Liver (tissue), 9 donors: ENCODE measurements around the gene CLPTM1. TPM values are rescaled to one million over a fixed set of nuclear protein-coding genes. Genes with fewer than 3 reads are reported as not detected.
"Not testable (repeated sequence)": the region's sequence is repeated elsewhere in the genome, so short reads cannot be mapped to it uniquely, and the experiment has no call there.

Source experiments
- DNase-seq: peaks from one replicate; pipeline ENCODE4 v3.0.0-alpha.2; 2017; ENCODE audit warnings: low spot score
- H3K27ac ChIP-seq, 2 donors: one replicate each; pipeline ENCODE4 v1.7.0; 2013; ENCODE audit warnings: inconsistent platforms in 2 of 2, low read length in 2 of 2, control low read depth in 1 of 2, low read depth in 1 of 2, mild to moderate bottlenecking in 1 of 2
- H3K27me3 ChIP-seq, 4 donors: one replicate each; pipeline versions ENCODE4 v1.6.1 to v1.7.0; 2013; ENCODE audit warnings: low read length in 3 of 4, inconsistent platforms in 1 of 4, mild to moderate bottlenecking in 1 of 4, moderate library complexity in 1 of 4; ENCODE audit not compliant: control insufficient read depth in 4 of 4, insufficient read depth in 4 of 4
- H3K36me3 ChIP-seq, 4 donors: one replicate each; pipeline versions ENCODE4 v1.6.1 to v1.7.0; 2013; ENCODE audit warnings: low read length in 3 of 4, mild to moderate bottlenecking in 3 of 4, low read depth in 1 of 4, moderate library complexity in 1 of 4; ENCODE audit not compliant: control insufficient read depth in 4 of 4, insufficient read depth in 3 of 4
- H3K4me1 ChIP-seq, 4 donors: one replicate each; pipeline versions ENCODE4 v1.6.1 to v1.7.0; 2013; ENCODE audit warnings: low read length in 3 of 4, mild to moderate bottlenecking in 3 of 4, moderate library complexity in 1 of 4; ENCODE audit not compliant: control insufficient read depth in 4 of 4, insufficient read depth in 4 of 4
- H3K4me3 ChIP-seq, 3 donors: one replicate each; pipeline versions ENCODE4 v1.6.1 to v1.7.0; 2013; ENCODE audit warnings: low read length in 3 of 3, control low read depth in 1 of 3, low read depth in 1 of 3, mild to moderate bottlenecking in 1 of 3
- H3K9ac ChIP-seq, 2 donors: one replicate each; pipeline ENCODE4 v1.7.0; 2013; ENCODE audit warnings: low read length in 2 of 2, mild to moderate bottlenecking in 2 of 2, moderate library complexity in 2 of 2, control low read depth in 1 of 2, low read depth in 1 of 2
- H3K9me3 ChIP-seq, 4 donors: one replicate each; pipeline versions ENCODE4 v1.6.1 to v1.7.0; 2013; ENCODE audit warnings: low read length in 3 of 4; ENCODE audit not compliant: control insufficient read depth in 4 of 4
- EGR1 ChIP-seq, 2 donors: IDR thresholded peaks; 2 replicates each; pipeline ENCODE4 v1.6.1; 2016 to 2018; ENCODE audit warnings: antibody characterized with exemption in 2 of 2, low read depth in 2 of 2
- FOXA1 ChIP-seq: IDR thresholded peaks from 2 replicates; pipeline ENCODE4 v1.6.1; 2016; ENCODE audit warnings: antibody characterized with exemption
- FOXA2 ChIP-seq: IDR thresholded peaks from 2 replicates; pipeline ENCODE4 v1.6.1; 2016; ENCODE audit warnings: antibody characterized with exemption
- GABPA ChIP-seq, 2 donors: IDR thresholded peaks in 1 of 2; conservative IDR thresholded peaks in 1 of 2; 2 replicates each; pipeline ENCODE4 v1.6.1; 2016; ENCODE audit warnings: antibody characterized with exemption in 2 of 2, mild to moderate bottlenecking in 1 of 2, moderate library complexity in 1 of 2
- HNF4A ChIP-seq, 2 donors: conservative IDR thresholded peaks; 2 replicates each; pipeline ENCODE4 v1.6.1; 2016; ENCODE audit warnings: antibody characterized with exemption in 2 of 2, mild to moderate bottlenecking in 2 of 2
- HNF4G ChIP-seq: IDR thresholded peaks from 2 replicates; pipeline ENCODE4 v1.6.1; 2016; ENCODE audit warnings: antibody characterized with exemption
- JUND ChIP-seq, 2 donors: IDR thresholded peaks; 2 replicates each; pipeline ENCODE4 v1.6.1; 2016; ENCODE audit warnings: antibody characterized with exemption in 2 of 2
- NR2F2 ChIP-seq: IDR thresholded peaks from 2 replicates; pipeline ENCODE4 v1.6.1; 2016; ENCODE audit warnings: antibody characterized with exemption
- RAD21 ChIP-seq, 2 donors: IDR thresholded peaks; 2 replicates each; pipeline ENCODE4 v1.6.1; 2016; ENCODE audit warnings: antibody characterized with exemption in 2 of 2, mild to moderate bottlenecking in 2 of 2
- RXRA ChIP-seq, 2 donors: IDR thresholded peaks; 2 replicates each; pipeline ENCODE4 v1.6.1; 2017 to 2018; ENCODE audit warnings: antibody characterized with exemption in 2 of 2, mild to moderate bottlenecking in 1 of 2
- SP1 ChIP-seq: IDR thresholded peaks from 2 replicates; pipeline ENCODE4 v1.6.1; 2018; ENCODE audit warnings: antibody characterized with exemption, mild to moderate bottlenecking
- TAF1 ChIP-seq: conservative IDR thresholded peaks from 2 replicates; pipeline ENCODE4 v1.6.1; 2016; ENCODE audit warnings: antibody characterized with exemption, mild to moderate bottlenecking
- YY1 ChIP-seq: IDR thresholded peaks from 2 replicates; pipeline ENCODE4 v1.6.1; 2016; ENCODE audit warnings: antibody characterized with exemption, mild to moderate bottlenecking
- WGBS: extraction: QIAGEN DNeasy Blood & Tissue Kit; methylation state at CpG from one replicate; pipeline ENCODE4 v1.1.7; 2013; 5-methylcytosine and 5-hydroxymethylcytosine counted together
- polyA plus RNA-seq, 2 donors: library from polyadenylated mRNA; stranded (reverse) in 1 of 2; unstranded in 1 of 2; fragments of 200-250 nt in 1 of 2; fragments of >200 nt in 1 of 2; fragmentation: Nextera tagmentation in 1 of 2; extraction: Ambion mirVana in 1 of 2; gene quantifications; one replicate each; pipeline versions ENCODE4 v1.2.1 to v1.2.3, GENCODE V29; 2013 to 2015
- total RNA-seq, 2 donors: library from RNA; depleted of rRNA; stranded (reverse); fragments of >200 nt; gene quantifications; one replicate each; pipeline ENCODE4 v1.2.3, GENCODE V29; 2014
- TF ChIP-seq, protein P1 (sequence below): IDR thresholded peaks from 2 replicates; pipeline ENCODE4 v1.6.1; 2016; ENCODE audit warnings: antibody characterized with exemption, mild to moderate bottlenecking
- TF ChIP-seq, protein P2 (sequence below): IDR thresholded peaks from 2 replicates; pipeline ENCODE4 v1.6.1; 2016; ENCODE audit warnings: antibody characterized with exemption
- TF ChIP-seq, protein P3 (sequence below): IDR thresholded peaks from 2 replicates; pipeline ENCODE4 v1.6.1; 2016; ENCODE audit warnings: antibody characterized with exemption
- TF ChIP-seq, protein P4 (sequence below): fragments of 150-350 bp; IDR thresholded peaks from 2 replicates; pipeline ENCODE4 v1.5.1; 2017; ENCODE audit warnings: improper control_type of control experiment, low read depth, low read length; ENCODE audit not compliant: missing input control
- TF ChIP-seq, protein P5 (sequence below): IDR thresholded peaks from 2 replicates; pipeline ENCODE4 v1.6.1; 2016; ENCODE audit warnings: antibody characterized with exemption
- donor health status: healthy.
- donor health status: healthy.
- donor health status: healthy.
- donor health status: healthy.
- donor health status: healthy.

CLPTM1 gene
- total and polyA plus RNA-seq, 4 donors = 35.8 to 94.5 (median 51.5) TPM

DNA sequence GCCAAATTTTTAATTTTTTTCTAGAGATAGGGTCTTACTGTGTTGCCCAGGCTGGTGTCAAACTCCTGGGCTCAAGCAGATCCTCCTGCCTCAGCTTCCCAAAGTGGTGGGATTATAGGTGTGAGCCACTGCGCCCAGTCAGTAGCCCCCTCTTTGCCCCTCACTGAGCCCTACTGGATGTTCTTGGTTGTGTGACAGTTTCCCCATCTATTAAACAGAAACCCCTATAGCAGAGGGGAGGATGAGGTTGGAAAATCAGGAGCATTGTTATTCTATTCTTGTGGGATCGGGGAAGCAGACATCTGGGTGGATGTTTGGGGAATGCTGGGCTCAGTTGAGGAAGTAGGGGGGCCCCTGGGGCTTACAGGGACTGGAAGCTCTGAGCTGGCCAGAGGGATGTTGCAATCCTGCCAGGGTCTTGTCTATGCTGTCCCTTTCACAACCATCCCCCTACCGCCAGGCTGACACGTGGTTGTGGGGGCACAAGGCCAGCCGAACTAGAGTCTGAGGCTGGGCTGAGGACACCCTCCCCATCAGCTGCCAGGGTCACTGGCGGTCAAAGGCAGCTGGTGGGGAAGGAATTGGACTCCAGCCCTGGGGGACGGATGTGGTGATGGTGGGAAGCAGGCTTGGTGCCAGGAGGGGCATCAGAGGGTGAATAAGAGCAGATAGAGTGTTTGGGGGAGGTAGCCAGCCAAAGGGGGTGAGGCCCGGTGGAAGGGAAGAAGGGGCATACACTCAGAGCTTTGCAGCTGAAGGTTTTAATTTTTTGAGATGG, 29.9 kb upstream of the CLPTM1 start:
- Histone ChIP-seq H3K36me3 (no peaks in the 10 kb centered on the region), H3K27ac (peak overlapping the region; percentile 94 to 95), H3K9me3 (no peaks in the 10 kb centered on the region), H3K9ac (no peak overlapping the region), H3K4me3 (no peak overlapping the region), H3K4me1 (peaks cover 22 to 54% (median 43%) of the 10 kb centered on the region in 4 donors), H3K27me3 (no peaks in the 10 kb centered on the region)
- peak; percentile 75 for DNase-seq
- TF ChIP-seq YY1 (peak; percentile 52), HNF4A (conservative IDR thresholded peaks at IDR 0.05) (peak; percentile 79 to 86), FOXA2 (peak; percentile 31), EGR1 (IDR thresholded peaks at IDR 0.05; ENCODE audit: low read depth in 2 of 2) (peak in 1 of 2 donors; percentile 65), SP1 (peak; percentile 89), NR2F2 (peak; percentile 63), RAD21 (IDR thresholded peaks at IDR 0.05) (peak; percentile 27 to 68), RXRA (IDR thresholded peaks at IDR 0.05) (peak; percentile 98 to 99), HNF4G (peak; percentile 36), GABPA (IDR thresholded peaks at IDR 0.05 in 1 of 2, conservative IDR thresholded peaks at IDR 0.05 in 1 of 2) (no peak), TAF1 (no peak), JUND (IDR thresholded peaks at IDR 0.05) (peak in 1 of 2 donors; percentile 80), FOXA1 (no peak)
- TF ChIP-seq, protein P1, sequence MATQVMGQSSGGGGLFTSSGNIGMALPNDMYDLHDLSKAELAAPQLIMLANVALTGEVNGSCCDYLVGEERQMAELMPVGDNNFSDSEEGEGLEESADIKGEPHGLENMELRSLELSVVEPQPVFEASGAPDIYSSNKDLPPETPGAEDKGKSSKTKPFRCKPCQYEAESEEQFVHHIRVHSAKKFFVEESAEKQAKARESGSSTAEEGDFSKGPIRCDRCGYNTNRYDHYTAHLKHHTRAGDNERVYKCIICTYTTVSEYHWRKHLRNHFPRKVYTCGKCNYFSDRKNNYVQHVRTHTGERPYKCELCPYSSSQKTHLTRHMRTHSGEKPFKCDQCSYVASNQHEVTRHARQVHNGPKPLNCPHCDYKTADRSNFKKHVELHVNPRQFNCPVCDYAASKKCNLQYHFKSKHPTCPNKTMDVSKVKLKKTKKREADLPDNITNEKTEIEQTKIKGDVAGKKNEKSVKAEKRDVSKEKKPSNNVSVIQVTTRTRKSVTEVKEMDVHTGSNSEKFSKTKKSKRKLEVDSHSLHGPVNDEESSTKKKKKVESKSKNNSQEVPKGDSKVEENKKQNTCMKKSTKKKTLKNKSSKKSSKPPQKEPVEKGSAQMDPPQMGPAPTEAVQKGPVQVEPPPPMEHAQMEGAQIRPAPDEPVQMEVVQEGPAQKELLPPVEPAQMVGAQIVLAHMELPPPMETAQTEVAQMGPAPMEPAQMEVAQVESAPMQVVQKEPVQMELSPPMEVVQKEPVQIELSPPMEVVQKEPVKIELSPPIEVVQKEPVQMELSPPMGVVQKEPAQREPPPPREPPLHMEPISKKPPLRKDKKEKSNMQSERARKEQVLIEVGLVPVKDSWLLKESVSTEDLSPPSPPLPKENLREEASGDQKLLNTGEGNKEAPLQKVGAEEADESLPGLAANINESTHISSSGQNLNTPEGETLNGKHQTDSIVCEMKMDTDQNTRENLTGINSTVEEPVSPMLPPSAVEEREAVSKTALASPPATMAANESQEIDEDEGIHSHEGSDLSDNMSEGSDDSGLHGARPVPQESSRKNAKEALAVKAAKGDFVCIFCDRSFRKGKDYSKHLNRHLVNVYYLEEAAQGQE = peak; percentile 39
- TF ChIP-seq, protein P2, sequence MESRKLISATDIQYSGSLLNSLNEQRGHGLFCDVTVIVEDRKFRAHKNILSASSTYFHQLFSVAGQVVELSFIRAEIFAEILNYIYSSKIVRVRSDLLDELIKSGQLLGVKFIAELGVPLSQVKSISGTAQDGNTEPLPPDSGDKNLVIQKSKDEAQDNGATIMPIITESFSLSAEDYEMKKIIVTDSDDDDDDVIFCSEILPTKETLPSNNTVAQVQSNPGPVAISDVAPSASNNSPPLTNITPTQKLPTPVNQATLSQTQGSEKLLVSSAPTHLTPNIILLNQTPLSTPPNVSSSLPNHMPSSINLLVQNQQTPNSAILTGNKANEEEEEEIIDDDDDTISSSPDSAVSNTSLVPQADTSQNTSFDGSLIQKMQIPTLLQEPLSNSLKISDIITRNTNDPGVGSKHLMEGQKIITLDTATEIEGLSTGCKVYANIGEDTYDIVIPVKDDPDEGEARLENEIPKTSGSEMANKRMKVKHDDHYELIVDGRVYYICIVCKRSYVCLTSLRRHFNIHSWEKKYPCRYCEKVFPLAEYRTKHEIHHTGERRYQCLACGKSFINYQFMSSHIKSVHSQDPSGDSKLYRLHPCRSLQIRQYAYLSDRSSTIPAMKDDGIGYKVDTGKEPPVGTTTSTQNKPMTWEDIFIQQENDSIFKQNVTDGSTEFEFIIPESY = peak; percentile 82
- TF ChIP-seq, protein P3, sequence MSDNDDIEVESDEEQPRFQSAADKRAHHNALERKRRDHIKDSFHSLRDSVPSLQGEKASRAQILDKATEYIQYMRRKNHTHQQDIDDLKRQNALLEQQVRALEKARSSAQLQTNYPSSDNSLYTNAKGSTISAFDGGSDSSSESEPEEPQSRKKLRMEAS = peak; percentile 88
- TF ChIP-seq, protein P4, sequence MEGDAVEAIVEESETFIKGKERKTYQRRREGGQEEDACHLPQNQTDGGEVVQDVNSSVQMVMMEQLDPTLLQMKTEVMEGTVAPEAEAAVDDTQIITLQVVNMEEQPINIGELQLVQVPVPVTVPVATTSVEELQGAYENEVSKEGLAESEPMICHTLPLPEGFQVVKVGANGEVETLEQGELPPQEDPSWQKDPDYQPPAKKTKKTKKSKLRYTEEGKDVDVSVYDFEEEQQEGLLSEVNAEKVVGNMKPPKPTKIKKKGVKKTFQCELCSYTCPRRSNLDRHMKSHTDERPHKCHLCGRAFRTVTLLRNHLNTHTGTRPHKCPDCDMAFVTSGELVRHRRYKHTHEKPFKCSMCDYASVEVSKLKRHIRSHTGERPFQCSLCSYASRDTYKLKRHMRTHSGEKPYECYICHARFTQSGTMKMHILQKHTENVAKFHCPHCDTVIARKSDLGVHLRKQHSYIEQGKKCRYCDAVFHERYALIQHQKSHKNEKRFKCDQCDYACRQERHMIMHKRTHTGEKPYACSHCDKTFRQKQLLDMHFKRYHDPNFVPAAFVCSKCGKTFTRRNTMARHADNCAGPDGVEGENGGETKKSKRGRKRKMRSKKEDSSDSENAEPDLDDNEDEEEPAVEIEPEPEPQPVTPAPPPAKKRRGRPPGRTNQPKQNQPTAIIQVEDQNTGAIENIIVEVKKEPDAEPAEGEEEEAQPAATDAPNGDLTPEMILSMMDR = no peak
- TF ChIP-seq, protein P5, sequence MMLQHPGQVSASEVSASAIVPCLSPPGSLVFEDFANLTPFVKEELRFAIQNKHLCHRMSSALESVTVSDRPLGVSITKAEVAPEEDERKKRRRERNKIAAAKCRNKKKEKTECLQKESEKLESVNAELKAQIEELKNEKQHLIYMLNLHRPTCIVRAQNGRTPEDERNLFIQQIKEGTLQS = peak; percentile 38
- WGBS = 15% methylated on average over 8 of the region's 8 CpGs

DNA sequence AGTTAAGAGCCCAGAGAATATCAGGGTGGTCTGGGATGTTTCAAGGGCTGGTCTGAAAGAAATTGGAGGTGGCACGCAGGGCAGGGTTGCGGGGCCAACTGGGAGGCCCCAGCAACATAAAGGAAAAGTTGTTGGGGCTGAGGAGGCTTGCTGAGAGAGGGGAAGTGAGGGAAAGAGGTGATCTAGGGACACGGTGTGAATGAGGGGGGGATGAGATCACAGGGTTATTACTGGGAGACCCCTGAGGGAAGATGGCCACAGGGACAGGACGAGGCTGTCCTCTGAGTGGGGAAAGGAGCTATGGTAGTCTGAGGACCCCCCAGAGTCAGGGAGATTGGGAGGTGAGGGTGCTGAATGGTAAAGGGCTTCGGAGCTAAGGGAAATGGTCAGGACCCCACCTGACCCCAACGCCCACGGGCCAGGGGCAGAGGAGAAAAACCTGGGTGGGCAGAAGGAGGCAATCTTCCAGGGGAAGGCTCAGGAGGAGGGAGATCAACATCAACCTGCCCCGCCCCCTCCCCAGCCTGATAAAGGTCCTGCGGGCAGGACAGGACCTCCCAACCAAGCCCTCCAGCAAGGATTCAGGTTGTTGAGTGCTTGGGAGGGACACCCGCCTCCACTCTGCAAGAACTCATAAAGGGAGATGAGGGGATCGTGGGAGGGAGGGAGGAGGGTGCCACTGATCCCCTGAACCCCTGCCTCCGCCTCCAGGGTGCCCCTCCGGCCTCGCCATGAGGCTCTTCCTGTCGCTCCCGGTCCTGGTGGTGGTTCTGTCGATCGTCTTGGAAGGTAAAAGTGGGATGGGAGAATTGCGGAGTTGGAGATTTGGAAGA, 28.7 kb upstream of the CLPTM1 start:
- H3K36me3 ChIP-seq, H3K27me3 ChIP-seq, DNase-seq, H3K9me3 ChIP-seq: not testable (repeated sequence)
- Histone ChIP-seq H3K9ac (peak overlapping the region in 1 of 2 donors; percentile 59), H3K27ac (peak overlapping the region; percentile 94 to 95), H3K4me1 (peaks cover 25 to 63% (median 46%) of the 10 kb centered on the region in 4 donors), H3K4me3 (peak overlapping the region in 2 of 3 donors; percentile 38 to 63)
- 29% methylated on average over 18 of the region's 19 CpGs for WGBS
